OCI-LY1 (cell line): ENCODE data around the gene CIRBP.

Experiments used
- EZH2 ChIP-seq: fragments of 200-600 bp; sonication (generic), shearing (Covaris generic); IDR thresholded peaks from 2 replicates; pipeline ENCODE4 v1.8.0; 2017; ENCODE audit warnings: borderline replicate concordance, mixed run types, mild to moderate bottlenecking, antibody characterized with exemption, low read length, moderate library complexity, mixed read lengths
- TF ChIP-seq, protein P1 (sequence below): fragments of 200-600 bp; sonication (generic), shearing (Covaris generic); IDR thresholded peaks from 2 replicates; pipeline ENCODE4 v1.5.1; 2017; ENCODE audit warnings: mild to moderate bottlenecking, antibody characterized with exemption, low read length, moderate library complexity, mixed read lengths

DNA sequence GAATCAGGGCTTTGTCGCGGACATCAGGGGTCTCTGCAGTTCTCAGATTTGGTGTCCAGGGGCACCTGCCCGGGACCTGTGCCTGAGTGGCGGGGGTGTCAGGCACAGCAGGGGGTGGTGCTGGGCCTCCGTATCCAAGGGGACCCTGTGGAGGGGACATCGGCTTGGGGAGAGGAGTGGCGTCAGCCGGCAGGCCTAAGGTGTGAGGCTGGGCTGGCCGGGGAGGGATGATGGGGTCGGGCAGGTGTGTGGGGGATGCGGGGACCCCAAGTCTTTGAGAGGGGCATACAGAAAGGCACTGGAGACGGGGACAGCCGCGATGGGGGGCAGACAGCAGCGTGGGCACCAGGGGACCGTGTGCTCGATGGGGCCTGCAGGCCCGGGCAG is 19.1 kb downstream of the CIRBP start:
- TF ChIP-seq, protein P1, sequence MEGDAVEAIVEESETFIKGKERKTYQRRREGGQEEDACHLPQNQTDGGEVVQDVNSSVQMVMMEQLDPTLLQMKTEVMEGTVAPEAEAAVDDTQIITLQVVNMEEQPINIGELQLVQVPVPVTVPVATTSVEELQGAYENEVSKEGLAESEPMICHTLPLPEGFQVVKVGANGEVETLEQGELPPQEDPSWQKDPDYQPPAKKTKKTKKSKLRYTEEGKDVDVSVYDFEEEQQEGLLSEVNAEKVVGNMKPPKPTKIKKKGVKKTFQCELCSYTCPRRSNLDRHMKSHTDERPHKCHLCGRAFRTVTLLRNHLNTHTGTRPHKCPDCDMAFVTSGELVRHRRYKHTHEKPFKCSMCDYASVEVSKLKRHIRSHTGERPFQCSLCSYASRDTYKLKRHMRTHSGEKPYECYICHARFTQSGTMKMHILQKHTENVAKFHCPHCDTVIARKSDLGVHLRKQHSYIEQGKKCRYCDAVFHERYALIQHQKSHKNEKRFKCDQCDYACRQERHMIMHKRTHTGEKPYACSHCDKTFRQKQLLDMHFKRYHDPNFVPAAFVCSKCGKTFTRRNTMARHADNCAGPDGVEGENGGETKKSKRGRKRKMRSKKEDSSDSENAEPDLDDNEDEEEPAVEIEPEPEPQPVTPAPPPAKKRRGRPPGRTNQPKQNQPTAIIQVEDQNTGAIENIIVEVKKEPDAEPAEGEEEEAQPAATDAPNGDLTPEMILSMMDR = no peak
- no peak for TF ChIP-seq EZH2
